Activated T-cell treated with anti-CD3 and anti-CD28 coated beads, Interleukin-2, amount 50 U/mL, for 48 hours (primary cell): Measurements from ENCODE around the gene GNB1.
A peak's percentile ranks its signal among the peaks of the same experiment; 100 is the strongest.
"Not testable (repeated sequence)": the region's sequence is repeated elsewhere in the genome, so short reads cannot be mapped to it uniquely, and the experiment has no call there.

Source experiments
- DNase-seq, 2 experiments: peaks; one replicate each; pipeline ENCODE4 v3.0.0-alpha.2; 2020

GNB1 gene

DNA sequence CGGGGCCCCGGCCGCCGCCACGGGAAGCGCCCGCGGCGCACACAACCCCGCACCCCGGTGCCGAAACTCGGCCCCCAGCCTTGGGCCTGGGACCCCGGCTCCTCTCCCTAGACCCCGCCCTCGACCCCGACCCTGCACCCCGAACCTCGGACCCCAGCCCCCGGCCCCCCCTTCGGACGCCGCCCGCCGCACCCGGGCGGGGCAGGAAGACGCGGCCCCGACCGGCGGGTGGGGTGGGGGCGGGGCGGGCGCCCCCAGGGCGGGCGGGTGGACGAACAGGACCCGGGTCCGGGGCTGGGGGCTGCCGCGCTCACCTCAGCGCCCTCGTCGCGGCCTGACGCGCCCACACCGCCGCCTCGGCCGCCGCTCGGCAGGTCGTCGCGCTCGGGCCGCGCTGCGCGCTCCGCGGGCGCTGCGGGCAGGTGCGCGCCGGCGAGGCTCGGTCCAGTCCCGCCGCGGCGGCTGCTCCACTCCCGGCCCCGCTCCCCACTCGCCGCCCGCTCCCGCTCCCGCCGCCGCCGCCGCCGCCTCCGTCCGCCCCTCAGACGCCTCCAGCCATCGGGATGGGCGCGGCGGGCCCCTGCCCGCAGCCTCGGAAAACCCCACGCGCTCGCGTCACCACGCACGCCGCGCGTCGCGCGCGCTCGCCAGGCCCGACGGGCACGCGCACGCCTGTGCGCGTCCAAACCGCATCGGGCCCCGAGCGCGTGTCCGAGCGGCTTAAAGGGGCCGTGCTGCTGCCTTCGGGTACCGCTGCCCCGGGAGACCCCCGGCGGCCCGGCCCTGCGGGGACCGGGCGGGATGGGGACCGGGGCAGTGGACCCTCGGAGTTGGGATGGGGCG lies at the start of gene GNB1:
TSS of gene GNB1 (minus strand) at position 582 of the 843 bp plus-strand sequence. CDS start 65,634 bp downstream, outside the sequence.
- DNase-seq, result peak; percentile 92 to 95

DNA sequence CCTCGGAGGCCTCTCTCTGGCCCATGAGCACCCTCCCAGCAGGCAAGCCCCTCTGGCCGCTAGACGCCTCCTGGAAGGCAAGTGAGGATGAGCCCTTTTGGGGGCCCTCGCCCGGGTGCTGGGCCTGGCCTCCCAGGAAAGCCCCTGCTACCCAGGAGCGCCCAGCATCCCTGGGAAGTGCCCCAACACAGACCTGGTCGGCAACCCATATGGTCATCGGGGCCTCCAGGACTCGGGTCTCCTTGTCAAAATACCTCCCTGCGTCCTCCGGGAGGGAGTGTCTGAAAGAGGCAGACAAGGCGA lies 49.2 kb upstream of the GNB1 start:
- no peak for DNase-seq

DNA sequence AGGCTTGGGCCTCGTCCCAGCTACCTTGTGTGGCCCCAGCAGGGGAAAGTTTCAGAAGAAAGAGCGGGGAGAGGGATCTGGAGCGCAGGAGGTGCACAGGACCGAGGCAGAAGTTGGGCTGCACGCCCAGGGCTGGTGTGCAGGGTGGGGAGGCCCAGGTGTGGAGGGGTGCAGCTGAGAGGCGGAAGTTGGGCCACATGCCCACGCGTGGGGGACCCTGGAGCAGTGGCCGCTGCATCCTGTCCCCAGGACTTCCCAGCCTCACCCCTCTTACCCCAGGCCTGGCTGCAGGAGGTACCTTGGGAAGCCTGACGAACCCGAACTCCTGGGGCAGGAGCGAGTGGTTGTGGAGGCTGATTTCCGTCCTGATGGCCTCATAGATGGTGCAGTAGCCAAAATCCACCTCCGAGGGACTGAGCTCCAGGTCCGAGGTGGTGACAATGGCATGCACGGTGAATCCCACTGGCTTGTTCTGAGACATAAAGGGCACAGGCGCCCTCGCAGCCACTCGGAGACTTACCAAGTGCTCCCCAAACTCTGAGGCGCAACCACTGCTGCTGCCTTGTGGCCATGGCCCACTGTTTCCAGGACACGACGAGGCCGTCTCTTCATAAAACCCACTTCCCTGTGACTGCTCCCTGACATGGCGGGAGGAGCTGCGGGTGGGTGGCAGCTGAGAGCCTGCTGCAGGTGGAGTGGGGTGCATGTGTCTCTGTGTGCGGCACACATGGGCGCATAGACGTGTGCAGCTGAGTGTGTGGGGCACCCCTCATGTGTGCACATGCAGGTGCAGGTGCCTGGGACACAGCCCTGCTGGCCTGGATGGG lies 48.6 kb upstream of the GNB1 start:
- DNase-seq, result no peak

DNA sequence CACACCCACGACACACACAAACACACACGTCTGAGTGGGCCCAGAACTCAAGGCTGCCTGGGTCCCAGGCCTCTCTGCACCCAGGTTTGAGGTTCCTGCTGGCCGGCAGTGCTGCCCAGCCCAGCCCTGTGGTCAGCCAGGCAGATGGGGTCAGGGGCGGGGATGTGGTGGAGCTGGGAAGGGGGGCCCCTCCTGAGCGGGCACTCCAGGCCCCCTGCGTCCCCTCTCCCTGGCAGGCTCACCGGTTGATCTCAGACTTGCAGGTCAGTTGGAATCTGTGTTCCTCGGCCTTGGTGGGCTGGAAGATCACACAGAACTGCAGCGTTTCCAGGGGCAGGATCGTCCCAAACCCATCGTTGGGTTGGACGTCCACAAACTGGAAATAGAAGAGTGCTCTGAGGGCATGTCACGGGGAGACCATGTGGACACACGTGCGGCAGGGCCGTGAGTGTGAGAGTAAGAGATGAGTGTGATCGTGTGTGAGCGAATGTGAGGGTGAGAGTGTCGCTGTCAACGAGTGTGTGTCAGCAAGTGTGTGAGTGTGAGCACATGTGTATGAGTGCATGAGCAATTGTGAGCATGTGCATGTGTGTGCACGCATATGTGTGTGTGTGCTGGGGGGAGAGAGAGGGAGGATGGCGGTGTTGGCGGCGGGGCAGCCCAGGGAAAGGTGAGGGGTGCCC lies 47.9 kb upstream of the GNB1 start:
- no peak for DNase-seq

DNA sequence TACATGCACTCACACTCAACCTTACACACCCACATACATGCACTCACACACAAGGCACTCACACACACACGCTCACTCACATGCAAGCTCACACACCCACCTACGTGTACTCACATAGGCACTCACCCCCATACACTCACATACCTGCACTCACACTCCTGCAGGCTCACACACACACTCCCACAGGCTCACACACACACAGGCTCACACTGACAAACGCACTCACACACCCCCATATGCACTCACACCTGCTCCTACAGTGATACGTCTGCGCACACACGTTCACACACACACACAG lies 47.3 kb upstream of the GNB1 start:
- no peak for DNase-seq

DNA sequence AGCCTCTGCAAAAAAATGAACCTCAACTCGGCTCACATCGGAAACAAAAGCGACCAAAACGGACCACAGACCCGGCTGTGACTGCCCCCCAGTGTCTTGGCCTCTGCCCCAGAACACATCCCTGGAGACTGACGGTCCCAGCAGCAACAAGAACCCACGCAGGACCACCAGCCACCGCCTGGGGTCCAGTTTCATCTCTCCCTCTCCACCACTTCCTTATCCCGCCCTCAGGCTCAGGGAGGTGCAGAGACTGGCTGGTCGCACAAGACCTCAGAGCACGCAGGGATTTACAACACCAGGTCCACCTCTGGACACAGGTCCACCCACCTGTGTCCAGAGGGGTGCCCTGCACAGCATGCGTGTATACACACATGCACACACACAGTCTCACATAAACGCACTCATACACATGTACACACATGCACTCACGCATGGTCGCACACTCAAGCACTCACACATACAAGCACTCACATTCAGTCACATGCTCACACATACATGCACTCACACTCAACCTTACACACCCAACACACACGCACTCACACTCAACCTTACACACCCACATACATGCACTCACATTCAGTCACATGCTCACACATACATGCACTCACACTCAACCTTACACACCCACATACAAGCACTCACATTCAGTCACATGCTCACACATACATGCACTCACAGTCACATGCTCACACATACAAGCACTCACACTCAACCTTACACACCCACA lies 46.8 kb upstream of the GNB1 start:
- no peak for DNase-seq

DNA sequence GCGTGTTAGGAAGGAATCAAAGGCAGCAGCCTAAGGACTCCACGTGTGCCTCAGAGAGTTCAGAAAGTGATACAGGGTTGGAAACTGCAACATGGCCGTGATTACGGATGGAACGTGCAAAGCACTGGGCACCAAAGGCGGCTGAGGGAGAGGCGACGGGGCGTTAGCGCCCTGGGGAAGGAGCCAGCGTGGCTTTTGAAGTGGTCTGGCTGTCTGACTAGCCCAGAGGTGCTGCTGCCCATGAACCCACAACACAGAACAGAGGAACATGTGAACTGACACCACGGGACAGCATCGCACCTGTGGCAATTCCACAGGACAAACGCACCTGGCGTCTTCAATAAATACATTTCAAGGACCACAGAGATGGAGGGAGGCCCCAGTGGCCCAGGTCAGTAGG lies 46.2 kb upstream of the GNB1 start:
- DNase-seq, result no peak

DNA sequence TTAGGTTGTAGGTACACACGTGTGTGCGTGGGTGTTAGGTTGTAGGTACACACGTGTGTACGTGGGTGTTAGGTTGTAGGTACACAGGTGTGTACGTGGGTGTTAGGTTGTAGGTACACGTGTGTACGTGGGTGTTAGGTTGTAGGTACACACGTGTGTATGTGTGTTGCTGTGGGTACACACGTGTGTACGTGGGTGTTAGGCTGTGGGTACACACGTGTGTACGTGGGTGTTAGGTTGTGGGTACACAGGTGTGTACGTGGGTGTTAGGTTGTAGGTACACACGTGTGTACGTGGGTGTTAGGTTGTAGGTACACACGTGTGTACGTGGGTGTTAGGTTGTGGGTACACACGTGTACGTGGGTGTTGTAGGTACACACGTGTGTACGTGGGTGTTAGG lies 44.0 kb upstream of the GNB1 start:
- DNase-seq, result not testable (repeated sequence)

DNA sequence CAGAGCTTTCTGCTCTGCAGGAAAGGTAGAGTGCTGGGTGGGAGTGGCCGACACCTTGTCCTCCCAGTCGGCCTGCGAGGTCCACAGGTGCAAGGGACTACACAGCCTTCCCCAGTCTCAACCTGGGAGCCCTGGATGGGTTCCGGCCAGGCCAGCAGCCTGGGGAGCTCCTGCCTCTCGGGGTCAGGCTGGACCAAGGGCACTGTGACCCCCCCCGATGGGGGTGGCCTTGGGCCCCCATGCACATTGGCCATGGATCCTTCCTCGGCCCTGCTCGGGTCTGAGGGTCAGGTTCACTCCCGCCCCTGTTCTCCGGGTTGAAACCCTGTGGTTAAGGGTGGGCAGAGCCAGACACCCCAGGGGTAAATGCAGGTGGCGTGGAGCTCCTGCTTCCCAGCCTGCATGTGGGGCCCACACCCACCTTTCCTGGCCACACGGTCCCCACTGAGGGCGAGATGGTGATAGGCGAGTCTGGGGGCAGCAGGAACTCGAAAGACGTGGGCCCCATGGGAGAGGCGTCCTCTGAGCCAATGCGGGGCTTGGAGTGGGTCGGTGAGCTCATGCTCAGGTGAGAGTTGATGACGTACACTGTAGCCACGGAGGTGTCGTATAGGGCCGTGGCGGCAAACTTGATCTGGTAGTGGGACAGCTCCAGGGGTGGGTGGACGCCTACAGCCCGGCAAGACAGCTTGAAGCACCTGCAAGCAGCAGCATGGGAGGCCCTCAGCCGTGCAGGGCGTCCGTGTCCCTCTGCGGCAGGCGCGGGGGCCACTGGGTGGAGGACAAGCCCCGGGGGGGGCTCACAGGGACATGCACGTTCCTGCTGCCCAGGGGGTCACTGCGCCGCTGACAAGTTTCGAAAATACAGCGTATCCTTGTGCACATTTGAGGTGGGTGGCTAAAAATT lies 39.0 kb upstream of the GNB1 start:
- no peak for DNase-seq

DNA sequence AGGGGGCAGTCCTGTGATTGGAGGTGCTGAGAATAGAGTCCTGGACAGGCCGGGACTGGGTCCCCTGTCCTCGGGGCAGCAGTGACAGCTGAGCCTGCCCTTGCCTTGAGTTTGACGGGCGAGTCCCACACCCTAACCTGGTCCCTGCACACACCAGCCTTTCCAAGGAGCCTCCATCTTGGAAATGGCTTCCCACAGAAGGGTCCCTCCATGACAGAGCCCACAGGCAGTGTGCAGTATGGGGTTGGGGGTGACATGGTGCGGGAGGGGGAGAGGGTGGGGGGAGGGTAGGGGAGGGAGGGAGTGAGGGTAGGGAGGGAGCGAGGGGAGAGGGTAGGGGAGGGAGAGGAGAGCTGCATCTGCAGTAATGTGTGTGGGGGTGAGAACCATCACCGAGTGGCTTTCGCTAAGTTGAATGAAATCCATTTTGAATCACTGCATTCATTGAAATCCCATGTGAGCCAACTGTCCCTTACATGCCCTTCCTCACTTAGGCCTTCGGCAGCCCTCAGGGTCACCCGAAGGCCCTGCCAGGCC lies 38.3 kb upstream of the GNB1 start:
- DNase-seq, result no peak

DNA sequence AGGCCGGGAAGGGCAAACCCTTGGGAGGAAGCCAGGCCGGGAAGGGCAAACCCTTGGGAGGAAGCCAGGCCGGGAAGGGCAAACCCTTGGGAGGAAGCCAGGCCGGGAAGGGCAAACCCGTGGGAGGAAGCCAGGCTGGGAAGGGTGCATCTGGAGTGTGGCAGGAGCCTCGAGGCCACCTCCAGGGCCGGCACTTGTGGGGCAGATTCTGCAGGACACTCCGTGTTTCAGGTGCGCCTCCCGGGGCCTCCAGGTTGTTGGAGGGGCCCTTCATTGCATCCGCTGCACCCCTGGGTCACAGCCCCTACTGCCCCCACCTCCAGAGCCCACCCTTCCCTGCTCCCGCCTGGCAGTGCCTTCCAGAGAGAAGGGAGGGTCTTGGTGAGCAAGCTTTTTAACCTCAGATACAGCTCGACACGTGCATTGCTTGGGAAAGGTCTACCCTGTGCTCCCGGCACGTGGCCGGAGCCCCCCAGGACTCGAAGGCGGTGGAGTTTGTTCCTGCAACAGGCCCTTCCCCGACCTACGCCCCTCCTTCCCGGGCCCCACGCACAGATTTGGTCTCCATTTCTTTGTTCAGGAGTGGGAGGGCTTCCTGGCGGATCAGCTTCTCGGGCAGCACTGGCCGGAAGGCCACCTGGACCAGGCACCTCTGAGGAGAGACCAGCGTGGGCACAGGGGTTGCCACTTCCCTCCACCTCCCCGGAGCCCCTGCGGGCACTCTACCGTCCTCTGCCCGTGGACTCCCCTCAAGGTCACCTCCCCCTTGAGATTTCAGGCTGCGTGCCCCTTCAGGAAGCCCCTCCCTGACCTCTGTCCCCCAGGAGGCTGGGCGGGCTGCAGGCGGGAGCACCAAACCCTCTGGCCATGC lies 37.6 kb upstream of the GNB1 start:
- no peak for DNase-seq

DNA sequence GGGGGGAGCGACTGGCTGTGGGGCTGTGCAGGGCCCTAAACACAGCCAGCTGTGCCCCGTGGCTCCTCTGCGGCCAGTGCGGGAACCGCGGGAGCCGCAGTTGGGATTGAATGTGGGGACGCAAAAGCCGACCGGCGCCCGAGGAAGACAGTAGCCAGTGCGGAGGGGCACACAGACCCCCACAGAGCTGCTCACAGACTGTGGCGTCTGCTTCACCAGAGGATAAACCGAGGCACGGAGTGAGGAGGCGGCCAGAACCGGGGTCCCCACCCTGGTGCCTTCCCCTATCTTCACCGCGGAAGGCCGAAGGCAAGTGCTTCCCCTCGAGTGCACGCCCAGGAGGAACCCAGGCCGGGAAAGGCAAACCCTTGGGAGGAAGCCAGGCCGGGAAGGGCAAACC lies 36.9 kb upstream of the GNB1 start:
- DNase-seq, result no peak

DNA sequence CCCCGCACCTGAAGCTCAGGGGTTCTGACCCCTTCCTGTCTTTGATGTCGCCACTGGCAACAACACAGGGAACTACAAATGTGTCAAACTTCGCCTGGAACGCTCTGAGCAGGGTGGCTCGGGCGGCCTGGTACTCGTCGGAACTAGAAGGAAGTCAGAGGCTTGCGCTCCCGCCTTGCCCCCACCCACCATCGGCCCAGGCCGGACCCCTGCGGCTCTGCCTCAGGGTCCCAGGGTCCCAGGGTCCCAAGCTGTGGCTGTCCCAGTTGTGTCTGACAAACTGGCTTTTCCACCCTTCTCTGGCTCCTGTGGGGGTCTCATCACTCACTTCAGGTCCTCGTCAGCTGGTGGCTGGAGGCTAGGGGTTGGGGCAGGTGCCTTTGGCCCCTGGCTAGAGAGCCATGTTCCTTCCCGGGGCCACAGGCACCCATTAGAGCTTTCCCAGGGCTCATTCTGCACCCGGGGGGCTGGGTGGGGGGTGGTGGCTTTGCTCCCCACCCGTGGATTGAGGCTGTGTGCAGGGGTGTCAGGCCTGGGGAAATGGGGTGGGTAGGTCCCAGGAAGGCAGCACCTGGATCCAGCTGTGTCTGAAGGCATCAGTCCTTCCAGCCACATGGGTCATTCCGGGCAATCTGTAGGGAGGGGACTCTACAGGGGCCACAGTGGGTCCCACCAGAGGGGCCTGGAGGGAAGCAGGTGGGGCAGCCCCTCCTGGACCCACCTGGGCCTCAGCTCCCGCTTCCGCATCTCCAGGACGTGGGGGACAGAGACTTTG lies 36.2 kb upstream of the GNB1 start:
- no peak for DNase-seq

DNA sequence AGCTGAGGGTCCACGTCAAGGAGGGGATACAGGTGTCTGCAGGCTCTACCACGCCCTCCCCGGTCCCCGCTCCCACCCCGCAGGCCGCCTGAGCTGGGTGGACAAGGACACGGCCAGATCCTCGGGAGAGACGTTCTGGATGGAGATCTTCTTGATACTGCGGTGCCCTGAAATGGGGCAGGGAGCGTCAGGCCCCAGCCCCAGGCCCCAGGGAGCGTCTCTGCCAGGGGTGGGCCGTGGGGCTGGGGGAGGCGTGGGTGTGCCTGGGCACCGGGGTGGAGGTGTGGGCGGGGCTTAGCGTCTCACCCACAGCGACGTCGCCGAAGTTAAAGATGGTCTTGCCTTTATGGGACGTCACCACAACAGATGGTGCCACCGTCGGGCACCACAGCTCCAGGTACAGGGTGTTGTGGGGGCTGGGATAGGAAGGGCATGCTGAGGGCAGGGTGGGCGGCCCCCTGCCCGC lies 35.5 kb upstream of the GNB1 start:
- DNase-seq, result no peak

DNA sequence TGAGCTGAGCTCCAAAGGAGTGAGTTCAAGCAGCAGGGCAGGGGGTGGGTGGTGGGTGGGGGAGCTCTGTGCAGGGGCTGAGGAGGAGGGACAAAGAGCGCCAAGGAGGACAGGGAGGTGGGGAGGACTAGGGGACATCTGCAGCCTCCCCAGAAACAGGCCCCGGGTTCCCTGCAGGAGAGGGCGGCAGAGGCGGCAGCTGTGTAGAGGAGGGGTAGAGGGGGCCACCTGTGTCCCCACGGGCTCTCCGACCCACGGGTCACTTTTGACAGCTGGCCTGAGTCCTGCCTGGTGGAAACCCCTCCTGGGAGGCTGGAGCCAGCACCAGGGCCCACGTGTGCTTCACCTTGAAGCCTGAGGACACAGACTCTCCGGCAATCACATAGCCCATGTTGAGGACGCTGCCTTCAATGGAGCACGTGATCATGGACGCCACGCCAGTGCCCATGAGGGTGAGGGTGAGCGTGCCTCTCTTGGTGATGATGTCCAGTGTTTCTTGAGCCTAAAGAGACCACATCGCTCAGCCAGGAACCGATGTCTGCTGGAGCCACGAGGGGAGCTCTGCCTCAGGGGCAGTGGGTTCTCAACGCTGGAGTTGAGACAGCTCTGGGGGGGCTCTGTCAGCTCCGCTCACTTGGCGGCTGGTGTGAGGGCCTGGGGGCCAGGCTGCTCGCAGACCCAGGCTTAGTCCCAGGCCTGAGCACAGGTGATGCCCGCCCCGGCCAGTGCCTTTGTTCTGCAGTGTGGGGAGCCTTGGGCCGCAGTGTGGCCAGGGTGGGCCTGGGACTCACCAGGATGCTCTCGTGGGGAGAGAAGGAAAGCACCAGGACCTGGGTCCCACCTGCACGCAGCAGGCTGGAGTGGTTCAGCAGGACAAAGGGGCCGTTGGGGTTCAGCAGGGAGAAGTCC lies 34.8 kb upstream of the GNB1 start:
- no peak for DNase-seq

DNA sequence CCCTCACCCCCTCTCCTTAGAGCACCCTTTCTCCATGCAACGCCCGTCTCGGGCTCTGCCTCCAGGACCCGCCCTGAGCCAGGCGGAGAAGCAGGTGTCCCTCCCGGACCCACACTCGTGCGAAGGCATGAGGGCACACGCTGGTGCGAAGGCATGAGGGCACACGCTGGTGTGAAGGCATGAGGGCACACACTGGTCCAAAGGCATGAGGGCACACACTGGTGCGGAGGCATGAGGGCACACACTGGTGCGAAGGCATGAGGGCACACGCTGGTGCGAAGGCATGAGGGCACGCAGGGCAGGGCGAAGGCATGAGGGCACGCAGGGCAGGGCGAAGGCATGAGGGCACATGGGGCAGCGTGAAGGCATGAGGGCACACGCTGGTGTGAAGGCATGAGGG lies 34.0 kb upstream of the GNB1 start:
- no peak for DNase-seq

DNA sequence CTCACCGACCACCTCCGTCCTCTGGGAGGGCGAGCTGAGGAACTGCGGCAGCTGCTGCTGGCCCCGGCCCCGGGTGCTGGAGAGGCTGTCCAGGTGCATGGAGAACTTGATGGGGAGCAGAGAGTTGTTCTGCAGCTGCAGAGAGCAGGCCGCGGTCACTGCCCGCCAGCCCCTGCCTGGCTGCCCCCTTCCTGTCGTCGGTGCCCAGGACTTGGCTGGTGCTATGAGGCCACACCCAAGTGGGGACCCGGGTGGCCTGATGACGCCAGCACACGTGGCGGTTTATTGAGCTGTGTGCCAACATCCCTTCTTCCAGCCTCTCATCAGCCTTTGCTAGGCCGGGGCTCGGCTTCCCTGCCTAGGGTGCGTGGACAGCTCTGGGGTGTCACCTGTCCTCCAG lies 33.5 kb upstream of the GNB1 start:
- no peak for DNase-seq

DNA sequence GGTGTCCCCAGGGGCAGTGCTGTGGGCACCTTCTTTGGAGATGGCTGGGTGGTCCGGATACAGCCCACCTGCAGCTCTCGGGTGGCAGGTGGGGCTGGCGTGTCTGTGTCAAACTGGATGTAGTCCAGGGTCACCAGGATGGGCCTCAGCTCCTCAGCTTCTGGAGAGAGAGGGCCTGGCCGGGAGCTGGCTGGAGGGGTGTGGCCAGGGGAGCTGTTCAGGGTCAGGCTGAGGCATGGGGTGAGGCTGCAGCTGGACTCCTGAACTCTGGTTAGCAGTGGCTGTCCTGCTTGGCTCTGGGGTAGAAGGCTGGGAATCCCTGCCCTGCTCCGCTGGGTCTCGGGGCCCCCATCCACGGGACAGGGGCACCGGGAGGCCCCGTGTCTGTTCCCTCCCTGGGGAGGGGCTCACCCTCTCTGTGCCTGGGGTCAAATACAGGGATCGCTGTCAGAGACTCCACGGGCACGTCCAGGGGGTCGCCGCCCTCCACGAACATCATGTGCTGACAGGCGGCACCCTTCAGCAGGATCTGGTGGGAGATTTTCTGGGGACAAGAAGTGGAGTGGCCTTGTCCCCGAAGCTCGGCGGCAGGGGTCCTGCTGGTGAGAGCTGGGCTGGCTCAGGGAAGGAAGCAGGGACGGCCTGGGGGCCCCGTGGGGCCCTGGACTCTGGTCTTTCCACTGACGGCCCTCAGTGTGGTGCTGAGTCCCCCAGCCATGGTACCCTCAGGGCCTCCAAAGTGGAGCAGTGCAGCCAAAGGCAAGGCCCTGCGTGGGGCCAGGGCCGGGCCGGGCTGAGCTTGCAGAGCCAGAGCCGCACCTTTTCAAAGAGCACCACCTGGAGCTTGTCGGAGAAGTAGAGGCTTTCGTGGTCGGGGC lies 32.3 kb upstream of the GNB1 start:
- DNase-seq, result no peak
